IMR-90 (cell line): ENCODE measurements around the gene EHHADH. TPM values are rescaled to one million over a fixed set of nuclear protein-coding genes. Genes with fewer than 3 reads are reported as not detected.

Source experiments
- microRNA-seq, 2 experiments: library from miRNA; stranded (forward) in 1 of 2; unstranded in 1 of 2; fragments of 10-50 nt in 1 of 2; fragments of <30 nt in 1 of 2; gene quantifications in 1 of 2; microRNA quantifications in 1 of 2; one replicate each; pipeline versions ENCODE3 to v1.1.0; 2013 to 2020; ENCODE audit not compliant: insufficient read depth in 1 of 2, insufficient read length in 1 of 2, unreplicated experiment in 1 of 2
- polyA plus RNA-seq, 3 experiments: library from polyadenylated mRNA; depleted of rRNA; stranded (reverse); fragments of >200 nt; gene quantifications; 2 replicates each; pipeline ENCODE4 v1.2.3, GENCODE V29; 2012; ENCODE audit warnings: low replicate concordance in 1 of 3
- small RNA-seq, 5 experiments: library from RNA; depleted of rRNA; stranded (forward); fragments of <200 nt; gene quantifications; one replicate each; pipeline ENCODE3, GENCODE V24; 2012
- total RNA-seq: library from RNA; depleted of rRNA; stranded (reverse); fragments of >200 nt; gene quantifications from 2 replicates; pipeline ENCODE4 v1.2.3, GENCODE V29; 2012; rRNA removed

EHHADH gene
- total and polyA plus RNA-seq, 2 of the 4 experiments (the other 2 are of a cell fraction), result 2.0 to 4.7 TPM

Small RNA genes lying within 50 kb of the gene (microRNA-seq; reads per million reads assigned to microRNA genes)
- 0 to 1.0 reads per million in 2 experiments for gene MIR5588

Small RNA genes lying within 50 kb of the gene (small RNA-seq; reads per million reads assigned to genes)
- 0 to 0.49 (median 0) reads per million in 5 experiments for gene MIR5588

Other genes with a start within 250 kb of the EHHADH start
- gene C3orf70, start 101.0 kb downstream of the EHHADH start, total RNA-seq, result 1.8 and 2.8 TPM in 2 replicates
- 0.89 and 0.96 TPM in 2 replicates for gene C3orf70, start 101.0 kb downstream of the EHHADH start, polyA plus RNA-seq (2012; rRNA removed)
- 17.6 and 19.2 TPM in 2 replicates for gene MAP3K13, start 109.1 kb upstream of the EHHADH start, total RNA-seq
- 8.6 and 9.9 TPM in 2 replicates for gene MAP3K13, start 109.1 kb upstream of the EHHADH start, polyA plus RNA-seq (2012; rRNA removed)
- 10.6 and 11.9 TPM in 2 replicates for gene TMEM41A, start 245.0 kb upstream of the EHHADH start, total RNA-seq
- gene TMEM41A, start 245.0 kb upstream of the EHHADH start, polyA plus RNA-seq (2012; rRNA removed), result 12.0 and 12.5 TPM in 2 replicates